ENCODE results near the gene GORASP2.

DNA sequence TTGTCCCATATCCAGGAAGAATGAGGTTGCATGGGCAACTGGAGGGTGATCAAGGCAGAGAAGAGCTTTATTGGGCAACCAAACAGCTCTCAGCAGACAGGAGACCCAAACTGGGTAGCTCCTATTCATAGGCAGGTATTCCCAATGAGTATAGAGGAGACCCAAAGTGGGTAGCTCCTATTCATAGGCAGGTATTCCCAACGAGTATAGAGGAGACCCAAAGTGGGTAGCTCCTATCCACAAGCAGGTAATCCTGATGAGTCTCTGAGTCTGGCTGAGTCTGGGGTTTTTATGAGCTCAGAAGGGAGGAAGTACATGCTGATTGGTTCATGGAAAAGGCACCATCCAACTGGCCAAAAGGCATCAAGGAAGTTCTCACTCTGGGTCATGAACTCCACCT is 5.3 kb upstream of the GORASP2 start:
- TF ChIP-seq, protein P1, sequence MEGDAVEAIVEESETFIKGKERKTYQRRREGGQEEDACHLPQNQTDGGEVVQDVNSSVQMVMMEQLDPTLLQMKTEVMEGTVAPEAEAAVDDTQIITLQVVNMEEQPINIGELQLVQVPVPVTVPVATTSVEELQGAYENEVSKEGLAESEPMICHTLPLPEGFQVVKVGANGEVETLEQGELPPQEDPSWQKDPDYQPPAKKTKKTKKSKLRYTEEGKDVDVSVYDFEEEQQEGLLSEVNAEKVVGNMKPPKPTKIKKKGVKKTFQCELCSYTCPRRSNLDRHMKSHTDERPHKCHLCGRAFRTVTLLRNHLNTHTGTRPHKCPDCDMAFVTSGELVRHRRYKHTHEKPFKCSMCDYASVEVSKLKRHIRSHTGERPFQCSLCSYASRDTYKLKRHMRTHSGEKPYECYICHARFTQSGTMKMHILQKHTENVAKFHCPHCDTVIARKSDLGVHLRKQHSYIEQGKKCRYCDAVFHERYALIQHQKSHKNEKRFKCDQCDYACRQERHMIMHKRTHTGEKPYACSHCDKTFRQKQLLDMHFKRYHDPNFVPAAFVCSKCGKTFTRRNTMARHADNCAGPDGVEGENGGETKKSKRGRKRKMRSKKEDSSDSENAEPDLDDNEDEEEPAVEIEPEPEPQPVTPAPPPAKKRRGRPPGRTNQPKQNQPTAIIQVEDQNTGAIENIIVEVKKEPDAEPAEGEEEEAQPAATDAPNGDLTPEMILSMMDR (conservative IDR thresholded peaks at IDR 0.05; ENCODE audit: low read depth in 2 of 2): no peak
- TF ChIP-seq EZH2 (IDR thresholded peaks at IDR 0.05; ENCODE audit: low read depth, unreplicated experiment) (no peak), EZH2phosphoT487 (IDR thresholded peaks at IDR 0.05; ENCODE audit: unreplicated experiment) (no peak), POLR2AphosphoS5 (IDR thresholded peaks at IDR 0.05; ENCODE audit: low read depth) (no peak)
- TF ChIP-seq, protein P2, sequence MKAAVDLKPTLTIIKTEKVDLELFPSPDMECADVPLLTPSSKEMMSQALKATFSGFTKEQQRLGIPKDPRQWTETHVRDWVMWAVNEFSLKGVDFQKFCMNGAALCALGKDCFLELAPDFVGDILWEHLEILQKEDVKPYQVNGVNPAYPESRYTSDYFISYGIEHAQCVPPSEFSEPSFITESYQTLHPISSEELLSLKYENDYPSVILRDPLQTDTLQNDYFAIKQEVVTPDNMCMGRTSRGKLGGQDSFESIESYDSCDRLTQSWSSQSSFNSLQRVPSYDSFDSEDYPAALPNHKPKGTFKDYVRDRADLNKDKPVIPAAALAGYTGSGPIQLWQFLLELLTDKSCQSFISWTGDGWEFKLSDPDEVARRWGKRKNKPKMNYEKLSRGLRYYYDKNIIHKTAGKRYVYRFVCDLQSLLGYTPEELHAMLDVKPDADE (IDR thresholded peaks at IDR 0.05): no peak
